Osteocyte (in vitro differentiated cells): Measurements from ENCODE around the gene MEPCE. TPM values are rescaled to one million over a fixed set of nuclear protein-coding genes. Genes with fewer than 3 reads are reported as not detected.

ENCODE experiments used
- DNase-seq: peaks from one replicate; pipeline ENCODE4 v3.0.0; 2021; ENCODE audit warnings: mixed read lengths; ENCODE audit not compliant: unreplicated experiment; ENCODE audit errors: extremely low spot score
- H3K27ac Mint-ChIP-seq: one replicate; pipeline ENCODE4 v1.8.0; 2021; ENCODE audit warnings: mild to moderate bottlenecking, mixed read lengths; ENCODE audit not compliant: unreplicated experiment
- H3K27me3 Mint-ChIP-seq: one replicate; pipeline ENCODE4 v1.8.0; 2021; ENCODE audit warnings: mixed read lengths; ENCODE audit not compliant: unreplicated experiment
- H3K36me3 Mint-ChIP-seq: one replicate; pipeline ENCODE4 v1.8.0; 2021; ENCODE audit warnings: mixed read lengths; ENCODE audit not compliant: unreplicated experiment
- H3K4me1 Mint-ChIP-seq: one replicate; pipeline ENCODE4 v1.8.0; 2021; ENCODE audit warnings: mixed read lengths; ENCODE audit not compliant: unreplicated experiment
- H3K4me3 Mint-ChIP-seq: one replicate; pipeline ENCODE4 v1.8.0; 2021; ENCODE audit warnings: mild to moderate bottlenecking, moderate library complexity, mixed read lengths; ENCODE audit not compliant: unreplicated experiment
- H3K9me3 Mint-ChIP-seq: one replicate; pipeline ENCODE4 v1.8.0; 2021; ENCODE audit warnings: mixed read lengths; ENCODE audit not compliant: unreplicated experiment
- total RNA-seq: library from RNA; stranded (reverse); gene quantifications from 2 replicates; pipeline ENCODE4 v1.2.1, GENCODE V29; 2021
- TF ChIP-seq, protein P1 (sequence below): fragments of 200-600 bp; sonication (generic); IDR thresholded peaks from 2 replicates; pipeline ENCODE4 v1.5.0; 2021; ENCODE audit warnings: antibody characterized with exemption, mild to moderate bottlenecking, moderate library complexity

MEPCE gene
- total RNA-seq, 1 donor from 2014 or later = 50.0 TPM

DNA sequence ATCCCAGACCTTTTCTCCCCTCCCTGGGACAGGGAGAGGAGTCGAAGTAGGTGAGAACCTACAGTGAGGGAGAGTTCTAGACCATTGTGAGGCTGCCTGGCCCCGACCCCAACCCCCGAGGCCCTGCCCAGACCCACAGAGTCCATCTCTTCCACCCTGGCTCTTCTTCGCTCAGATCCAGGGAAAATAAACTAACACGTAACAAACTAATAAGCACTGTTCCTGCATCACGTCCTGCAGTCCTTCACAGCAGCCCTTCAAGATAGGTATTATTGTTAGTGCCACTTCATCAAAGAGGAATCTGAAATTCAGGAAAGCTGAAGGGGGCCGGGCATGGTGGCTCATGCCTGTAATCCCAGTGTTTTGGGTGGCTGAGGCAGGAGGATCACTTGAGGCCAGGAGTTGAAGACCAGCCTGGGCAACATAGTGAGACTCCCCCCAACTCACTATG is 34.6 kb downstream of the MEPCE start, which contains the start of gene SPACDR:
Gene SPACDR, minus strand, starts transcription at position 51 of the 451 bp plus-strand sequence. CDS start 235 bp downstream, outside the sequence.
- Mint-ChIP-seq H3K4me1 (peaks cover 15% of the 10 kb centered on the region), H3K27ac (no peak within 1 kb of the TSS), H3K4me3 (no peak within 1 kb of the TSS), H3K27me3 (no peaks in the 10 kb centered on the region), H3K9me3 (no peaks in the 10 kb centered on the region), H3K36me3 (no peaks in the 10 kb centered on the region)
- DNase-seq = no peak
- TF ChIP-seq, protein P1, sequence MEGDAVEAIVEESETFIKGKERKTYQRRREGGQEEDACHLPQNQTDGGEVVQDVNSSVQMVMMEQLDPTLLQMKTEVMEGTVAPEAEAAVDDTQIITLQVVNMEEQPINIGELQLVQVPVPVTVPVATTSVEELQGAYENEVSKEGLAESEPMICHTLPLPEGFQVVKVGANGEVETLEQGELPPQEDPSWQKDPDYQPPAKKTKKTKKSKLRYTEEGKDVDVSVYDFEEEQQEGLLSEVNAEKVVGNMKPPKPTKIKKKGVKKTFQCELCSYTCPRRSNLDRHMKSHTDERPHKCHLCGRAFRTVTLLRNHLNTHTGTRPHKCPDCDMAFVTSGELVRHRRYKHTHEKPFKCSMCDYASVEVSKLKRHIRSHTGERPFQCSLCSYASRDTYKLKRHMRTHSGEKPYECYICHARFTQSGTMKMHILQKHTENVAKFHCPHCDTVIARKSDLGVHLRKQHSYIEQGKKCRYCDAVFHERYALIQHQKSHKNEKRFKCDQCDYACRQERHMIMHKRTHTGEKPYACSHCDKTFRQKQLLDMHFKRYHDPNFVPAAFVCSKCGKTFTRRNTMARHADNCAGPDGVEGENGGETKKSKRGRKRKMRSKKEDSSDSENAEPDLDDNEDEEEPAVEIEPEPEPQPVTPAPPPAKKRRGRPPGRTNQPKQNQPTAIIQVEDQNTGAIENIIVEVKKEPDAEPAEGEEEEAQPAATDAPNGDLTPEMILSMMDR = no peak

DNA sequence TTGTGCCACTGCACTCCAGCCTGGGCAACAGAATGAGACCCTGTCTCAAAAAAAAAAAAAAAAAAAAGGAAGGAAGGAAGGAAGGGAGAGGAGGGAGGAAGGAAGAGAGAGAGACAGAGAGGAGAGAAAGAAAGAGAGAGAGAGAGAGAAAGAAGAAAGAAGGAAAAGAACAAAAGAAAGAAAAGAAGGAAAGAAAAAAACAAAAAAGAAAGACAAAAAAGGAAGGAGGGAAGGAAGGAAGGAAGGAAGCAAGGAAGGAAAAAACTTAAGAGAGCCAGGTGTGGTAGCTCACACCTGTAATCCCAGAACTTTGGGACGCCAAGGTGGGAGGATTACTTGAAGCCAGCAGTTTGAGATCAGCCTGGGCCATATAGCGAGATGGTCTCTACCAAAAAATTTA is 35.2 kb downstream of the MEPCE start:
- Mint-ChIP-seq H3K27me3 (no peaks in the 10 kb centered on the region), H3K27ac (no peak overlapping the region), H3K4me3 (no peak overlapping the region), H3K36me3 (no peaks in the 10 kb centered on the region), H3K4me1 (peaks cover 16% of the 10 kb centered on the region), H3K9me3 (no peaks in the 10 kb centered on the region)
- TF ChIP-seq, protein P1 = no peak
- DNase-seq = no peak

DNA sequence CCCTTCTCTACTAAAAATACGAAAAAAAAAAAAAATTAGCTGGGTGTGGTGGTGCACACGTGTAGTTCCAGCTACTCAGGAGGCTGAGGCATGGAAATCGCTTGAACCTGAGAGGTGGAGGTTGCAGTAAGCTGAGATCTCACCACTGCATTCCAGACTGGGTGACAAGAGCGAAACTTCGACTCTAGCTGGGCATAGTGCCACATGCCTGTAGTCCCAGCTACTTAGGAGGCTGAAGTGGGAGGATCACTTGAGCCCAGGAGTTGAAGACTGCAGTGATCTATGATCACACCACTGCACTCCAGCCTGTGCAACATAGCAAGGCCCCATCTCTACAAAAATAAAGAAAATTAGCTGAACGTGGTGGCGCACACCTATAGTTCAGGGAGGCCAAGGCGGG is 35.7 kb downstream of the MEPCE start:
- Mint-ChIP-seq H3K9me3 (no peaks in the 10 kb centered on the region), H3K27ac (no peak overlapping the region), H3K4me1 (peaks cover 16% of the 10 kb centered on the region), H3K4me3 (no peak overlapping the region), H3K27me3 (no peaks in the 10 kb centered on the region), H3K36me3 (no peaks in the 10 kb centered on the region)
- no peak for DNase-seq
- TF ChIP-seq, protein P1 = no peak

DNA sequence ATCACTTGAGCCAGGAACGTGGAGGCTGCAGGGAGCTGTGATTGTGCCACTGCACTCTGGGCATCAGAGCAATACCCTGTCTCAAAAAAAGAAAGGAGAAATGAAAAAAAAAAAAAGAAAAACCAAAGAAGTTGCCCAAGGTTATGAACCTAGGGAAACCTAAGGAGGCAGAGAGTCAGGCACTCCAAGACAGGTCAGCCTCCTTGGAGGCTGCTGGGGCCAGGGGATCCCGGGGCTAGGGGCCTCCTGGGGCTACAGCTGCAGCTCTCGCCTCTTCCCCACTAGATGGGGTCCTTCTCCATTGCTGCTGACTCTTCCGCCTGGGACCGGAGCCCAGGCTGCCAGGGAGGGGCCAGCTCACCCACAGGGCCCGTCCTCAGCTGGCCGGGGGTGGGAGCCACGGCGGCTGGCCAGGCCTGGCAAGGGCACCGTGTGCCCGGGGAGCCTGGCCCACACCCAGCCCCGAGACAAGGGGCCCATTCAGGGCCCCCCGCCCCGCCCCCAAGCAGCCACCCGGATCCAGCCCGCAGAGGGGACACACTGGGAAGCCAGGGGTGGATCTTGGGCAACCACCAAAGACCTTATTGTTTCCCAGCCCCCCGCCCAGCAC is 36.2 kb downstream of the MEPCE start:
- Mint-ChIP-seq H3K36me3 (peaks cover 1% of the 10 kb centered on the region), H3K27me3 (no peaks in the 10 kb centered on the region), H3K27ac (peak overlapping the region; percentile 70), H3K4me3 (no peak overlapping the region), H3K4me1 (peaks cover 16% of the 10 kb centered on the region), H3K9me3 (no peaks in the 10 kb centered on the region)
- TF ChIP-seq, protein P1 = peak; percentile 85
- peak; percentile 91 for DNase-seq

DNA sequence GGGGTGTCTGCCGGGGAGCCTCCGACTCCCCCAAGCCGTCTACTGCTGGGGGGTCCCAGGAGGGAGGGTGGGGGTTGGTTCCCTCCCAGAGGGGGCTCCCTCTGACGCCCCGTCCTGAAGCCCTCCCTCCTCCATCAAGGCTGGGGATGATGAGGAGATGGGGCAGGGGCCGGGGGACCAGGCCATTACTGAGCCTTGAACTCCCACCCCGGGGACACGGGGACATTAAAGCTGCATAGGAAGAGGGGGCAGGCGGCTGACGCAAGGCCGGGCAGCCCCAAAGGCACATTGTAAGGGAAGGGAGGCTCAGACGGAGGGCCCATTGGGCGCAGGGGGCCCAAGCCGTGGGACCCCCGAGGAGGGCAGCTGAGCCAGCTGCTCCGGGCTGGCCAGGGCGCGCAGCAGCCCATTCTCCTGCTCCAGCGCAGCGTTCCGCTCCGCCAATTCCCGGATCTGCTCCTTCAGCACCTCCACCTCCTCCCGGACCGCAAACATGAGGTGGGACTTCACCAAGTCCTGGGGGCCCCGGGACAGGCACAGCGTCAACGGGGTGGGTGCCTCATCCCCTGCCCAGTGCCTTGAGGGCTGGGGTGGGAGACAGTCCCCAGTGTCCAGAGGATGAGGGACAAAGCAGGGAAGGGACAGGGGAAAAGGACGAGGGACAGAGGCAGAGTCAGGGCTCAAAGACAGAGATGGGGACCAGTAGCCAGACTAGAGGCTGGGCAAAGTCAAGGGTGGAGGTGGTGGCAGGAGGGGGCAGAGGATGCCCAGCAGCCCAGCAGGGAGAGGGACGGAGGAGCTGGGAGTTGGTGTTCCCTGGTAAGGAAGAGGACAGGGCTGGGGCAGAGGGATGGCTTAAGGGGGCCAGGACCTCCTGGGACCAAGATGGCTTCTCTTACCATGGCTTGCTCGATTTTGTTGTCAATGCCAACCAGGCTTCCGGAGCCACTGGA is 37.3 kb downstream of the MEPCE start:
- DNase-seq = no peak
- H3K27me3 Mint-ChIP-seq = no peaks in the 10 kb centered on the region
- peaks cover 2% of the 10 kb centered on the region for H3K36me3 Mint-ChIP-seq
- no peaks in the 10 kb centered on the region for H3K9me3 Mint-ChIP-seq
- H3K4me3 Mint-ChIP-seq = no peak overlapping the region
- peaks cover 16% of the 10 kb centered on the region for H3K4me1 Mint-ChIP-seq
- no peak overlapping the region for H3K27ac Mint-ChIP-seq
- TF ChIP-seq, protein P1 = no peak
